IPS-18c (cell line): ENCODE data around the gene BAHD1.

ENCODE experiments used
- H3K4me3 ChIP-seq: 2 replicates; pipeline ENCODE4 v1.7.0; 2013; ENCODE audit warnings: low read depth, mild to moderate bottlenecking, low read length, moderate library complexity; ENCODE audit not compliant: insufficient read depth
- H3K9me3 ChIP-seq: one replicate; pipeline ENCODE4 v1.6.1; 2013; ENCODE audit warnings: mild to moderate bottlenecking, low read length, moderate library complexity; ENCODE audit not compliant: control insufficient read depth, insufficient read depth

The BAHD1 gene

DNA sequence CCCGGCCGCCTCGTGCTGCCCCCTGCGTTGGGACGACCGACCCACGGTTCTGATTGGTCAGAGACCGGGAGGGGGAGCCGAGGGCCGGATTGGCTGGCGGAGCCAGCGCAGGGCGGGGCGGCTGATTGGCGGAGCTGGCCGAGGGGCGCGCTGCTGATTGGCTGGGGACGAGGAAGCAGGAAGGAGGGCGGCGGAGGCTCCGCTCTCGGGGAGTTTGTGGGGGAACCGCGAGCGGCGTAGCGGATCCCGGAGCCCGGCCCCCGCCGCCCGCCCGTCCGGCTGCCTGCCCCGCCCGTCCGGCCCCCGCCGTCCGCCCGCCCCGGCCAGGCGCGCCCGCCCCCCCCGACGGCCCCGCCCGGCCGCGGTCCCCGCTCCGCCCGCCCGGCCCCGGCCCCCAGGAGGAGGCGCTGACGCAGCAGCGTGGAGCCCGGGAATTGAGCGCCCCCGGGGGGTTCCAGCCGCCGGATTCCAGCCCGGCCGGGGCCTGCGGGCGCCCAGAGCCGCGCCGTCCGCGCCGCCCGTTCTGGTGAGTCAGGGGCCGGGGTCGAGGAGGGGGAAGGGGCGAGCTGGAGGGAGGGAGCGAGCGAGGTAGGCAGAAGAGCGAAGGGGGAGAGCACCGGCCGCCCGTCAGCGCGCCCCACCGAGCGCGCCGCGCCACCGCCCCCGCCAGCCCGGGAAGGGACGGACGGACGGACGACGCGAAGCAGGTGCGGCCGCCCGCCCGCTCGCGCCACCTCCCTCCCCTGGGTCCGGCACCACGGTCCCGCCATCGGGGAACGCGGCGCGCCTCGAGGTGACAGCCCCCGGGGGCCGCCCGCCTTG lies at the start of gene BAHD1:
Gene BAHD1, plus strand, starts transcription at position 211 of the 822 bp plus-strand sequence. CDS start 17,512 bp downstream, outside the sequence.
- Histone ChIP-seq H3K9me3 (no peaks in the 10 kb centered on the region), H3K4me3 (peak within 1 kb of the TSS; percentile 83)

- H3K4me3 ChIP-seq: no peak overlapping the region
- H3K9me3 ChIP-seq: no peaks in the 10 kb centered on the region
Measured at GRCh38 chr15:40392986-40393948, 47.5 kb upstream of the BAHD1 start.

DNA sequence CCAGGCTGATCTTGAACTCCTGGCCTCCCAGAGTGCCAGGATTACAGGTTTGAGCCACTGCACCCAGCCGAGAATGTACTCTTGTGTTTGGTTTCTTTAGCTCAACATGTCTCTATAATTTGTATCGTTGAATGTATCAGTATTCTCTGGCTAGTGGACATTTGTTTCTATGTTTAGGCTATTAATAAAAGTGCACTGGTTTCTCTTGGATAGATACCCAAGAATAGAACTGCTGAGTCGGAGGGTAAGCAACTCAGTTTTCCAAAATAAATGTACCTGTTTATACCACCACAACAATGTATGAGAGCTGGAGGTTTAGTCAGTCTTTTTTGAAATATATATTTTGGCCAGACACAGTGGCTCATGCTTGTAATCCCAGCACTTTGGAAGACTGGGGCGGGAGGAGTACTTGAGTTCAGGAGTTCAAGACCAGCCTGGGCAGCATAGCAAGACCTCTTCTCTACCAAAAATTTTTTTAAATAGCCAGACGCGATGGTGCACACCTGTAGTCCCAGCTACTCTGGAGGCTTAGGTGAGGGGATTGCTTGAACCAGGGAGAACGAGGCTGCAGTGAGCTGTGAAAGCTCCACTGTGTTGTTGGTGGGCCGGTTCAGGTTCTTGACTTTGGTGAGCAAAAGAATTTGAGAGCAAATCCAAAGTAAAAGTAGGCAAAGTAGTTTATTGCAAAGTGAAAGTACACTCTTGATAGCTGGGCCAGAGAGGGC lies 42.9 kb upstream of the BAHD1 start:
- Histone ChIP-seq H3K9me3 (no peaks in the 10 kb centered on the region), H3K4me3 (no peak overlapping the region)

- no peak overlapping the region for H3K4me3 ChIP-seq
Measured at GRCh38 chr15:40398413-40398873, 42.3 kb upstream of the BAHD1 start.

GRCh38 chr15:40399370-40399769 lies 41.4 kb upstream of the BAHD1 start:
- H3K4me3 ChIP-seq: no peak overlapping the region

More at GRCh38 chr15:40398413-40398873, 42.3 kb upstream of the BAHD1 start:
- H3K9me3 ChIP-seq: no peaks in the 10 kb centered on the region

DNA sequence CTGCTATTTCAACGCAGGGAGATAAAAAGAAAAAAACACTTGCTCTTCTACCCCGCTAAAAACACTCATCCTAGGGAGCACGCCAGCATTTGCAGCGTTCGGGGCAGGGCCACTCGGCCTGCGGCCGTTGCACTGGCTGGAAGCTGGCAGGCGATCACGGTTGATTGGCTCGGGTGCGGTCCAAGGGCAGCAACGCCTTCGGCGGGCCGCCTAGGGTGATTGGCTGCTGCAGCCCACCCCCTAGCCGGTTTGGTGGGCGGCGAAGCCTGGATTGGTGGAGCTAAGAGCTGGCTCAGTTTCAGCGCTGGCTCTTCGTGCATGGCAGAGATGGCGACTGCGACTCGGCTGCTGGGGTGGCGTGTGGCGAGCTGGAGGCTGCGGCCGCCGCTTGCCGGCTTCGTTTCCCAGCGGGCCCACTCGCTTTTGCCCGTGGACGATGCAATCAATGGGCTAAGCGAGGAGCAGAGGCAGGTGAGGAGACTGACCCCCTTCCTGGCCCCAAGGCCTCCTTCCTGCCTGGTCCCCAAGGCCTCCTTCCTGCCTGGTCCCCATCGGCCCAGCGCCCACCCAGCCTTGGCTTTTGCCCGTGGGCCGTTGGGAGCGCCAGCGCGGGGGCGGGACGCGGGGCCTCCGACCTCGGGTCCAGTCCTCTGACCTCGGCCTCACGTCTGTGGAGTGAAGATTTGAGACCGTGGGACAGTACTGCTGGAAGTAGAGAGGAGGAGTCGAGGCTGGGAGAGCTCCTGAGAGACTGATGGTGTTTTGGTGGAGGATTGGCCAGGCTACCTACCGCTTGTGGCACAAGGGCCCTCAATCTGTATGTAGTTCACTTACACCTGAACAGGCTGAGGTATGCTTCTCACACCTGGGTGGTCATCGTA lies 35.0 kb upstream of the BAHD1 start, which contains the start of gene IVD:
Gene IVD, plus strand, starts transcription at position 295 of the 881 bp plus-strand sequence. Its CDS starts 33 bp downstream, at position 328.
- H3K4me3 ChIP-seq: peak within 1 kb of the TSS; percentile 88
- no peaks in the 10 kb centered on the region for H3K9me3 ChIP-seq

More at GRCh38 chr15:40399370-40399769, 41.4 kb upstream of the BAHD1 start:
- no peaks in the 10 kb centered on the region for H3K9me3 ChIP-seq

DNA sequence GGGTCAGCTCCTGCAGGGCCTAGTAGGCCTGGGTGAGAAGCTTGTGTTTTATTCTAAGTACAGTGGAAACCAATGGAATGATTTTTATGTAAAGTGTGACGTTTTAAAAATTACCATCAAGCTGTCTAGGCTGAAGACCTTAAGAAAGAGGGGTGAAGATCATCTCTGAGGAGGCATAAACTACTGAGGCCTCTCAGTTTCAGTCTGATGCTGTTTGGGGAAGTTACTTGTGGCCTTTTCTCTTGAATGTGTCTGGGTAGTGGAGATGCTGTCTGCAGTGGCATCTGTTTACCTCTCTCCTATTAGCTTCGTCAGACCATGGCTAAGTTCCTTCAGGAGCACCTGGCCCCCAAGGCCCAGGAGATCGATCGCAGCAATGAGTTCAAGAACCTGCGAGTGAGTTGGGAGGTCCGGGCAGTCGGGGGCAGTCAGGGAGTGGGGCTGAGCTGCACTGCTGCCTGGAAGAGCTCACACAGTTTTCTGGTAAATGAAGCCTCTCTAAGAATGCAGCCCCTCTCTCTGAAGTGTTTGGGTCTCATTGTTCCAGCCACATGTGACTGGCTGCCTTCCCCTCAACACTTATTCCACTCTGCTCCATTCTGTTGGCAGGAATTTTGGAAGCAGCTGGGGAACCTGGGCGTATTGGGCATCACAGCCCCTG lies 33.3 kb upstream of the BAHD1 start:
- Histone ChIP-seq H3K4me3 (no peak overlapping the region; the same call in 1 of the 2 replicates), H3K9me3 (no peaks in the 10 kb centered on the region)

DNA sequence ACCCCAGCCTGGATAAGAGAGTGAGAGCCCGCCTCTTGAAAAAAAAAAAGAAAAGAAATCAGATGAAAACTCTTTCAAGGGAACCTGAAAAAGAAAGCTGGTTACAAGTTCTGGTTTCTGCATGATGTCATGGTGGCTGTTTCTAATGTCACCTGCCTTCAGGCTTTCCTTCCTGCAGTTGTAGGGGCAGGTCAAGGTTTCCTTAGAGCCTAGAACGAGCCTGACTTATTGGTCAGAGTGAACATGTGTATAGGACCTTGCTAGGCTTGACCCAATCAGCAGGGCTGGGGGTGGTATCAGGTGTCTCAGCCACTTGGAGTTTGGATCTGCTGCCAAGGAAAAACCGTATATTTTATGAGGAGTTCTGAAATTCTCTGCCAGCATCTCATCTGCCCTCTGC lies 31.4 kb upstream of the BAHD1 start:
- no peaks in the 10 kb centered on the region for H3K9me3 ChIP-seq
- H3K4me3 ChIP-seq: no peak overlapping the region

DNA sequence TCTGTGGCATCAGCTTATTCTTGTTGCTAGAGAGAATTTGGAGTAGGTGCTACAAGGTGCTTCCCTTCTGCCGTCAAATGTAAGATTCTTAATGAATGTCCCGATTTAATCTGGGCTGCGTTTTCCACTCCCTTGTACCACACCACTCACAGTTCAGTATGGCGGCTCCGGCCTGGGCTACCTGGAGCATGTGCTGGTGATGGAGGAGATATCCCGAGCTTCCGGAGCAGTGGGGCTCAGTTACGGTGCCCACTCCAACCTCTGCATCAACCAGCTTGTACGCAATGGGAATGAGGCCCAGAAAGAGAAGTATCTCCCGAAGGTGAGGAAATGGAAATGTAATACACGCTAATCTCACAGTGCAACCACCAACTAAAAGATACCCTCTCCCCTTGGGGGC lies 30.3 kb upstream of the BAHD1 start:
- H3K9me3 ChIP-seq: no peaks in the 10 kb centered on the region
- H3K4me3 ChIP-seq: no peak overlapping the region

DNA sequence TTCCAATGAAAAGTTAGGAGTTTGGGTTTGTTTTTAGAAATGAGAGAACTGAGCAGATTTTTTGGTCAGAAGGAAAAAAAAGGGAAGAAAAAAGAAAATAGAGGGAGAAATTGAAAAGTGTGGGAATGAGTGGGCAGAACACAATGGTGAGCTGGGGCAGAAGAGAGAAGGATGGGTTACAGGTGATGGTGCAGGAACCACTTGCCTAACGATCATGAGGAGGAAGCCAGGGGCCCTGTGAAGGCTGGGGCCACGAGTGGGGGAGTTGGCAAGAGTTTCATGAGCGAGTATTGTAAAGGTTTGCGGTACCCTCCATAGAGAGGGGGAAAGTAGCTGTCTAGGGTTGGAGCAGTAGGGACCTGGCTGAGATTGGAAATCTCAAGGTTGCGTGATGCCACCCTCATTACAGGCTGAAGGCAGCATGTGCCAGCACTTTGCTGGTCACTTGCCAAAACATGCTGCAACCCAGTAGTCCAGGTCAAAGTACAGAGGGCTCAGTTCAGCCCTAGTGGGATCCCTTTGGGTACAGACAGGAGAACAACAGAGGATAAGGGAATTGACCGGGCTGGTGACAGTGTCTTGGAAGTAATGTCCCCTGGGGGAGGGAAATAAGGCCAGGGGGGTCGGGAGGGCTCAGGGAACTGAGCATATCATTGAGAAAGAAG lies 28.5 kb upstream of the BAHD1 start:
- Histone ChIP-seq H3K4me3 (no peak overlapping the region), H3K9me3 (no peaks in the 10 kb centered on the region)

GRCh38 chr15:40413036-40413435 lies 27.7 kb upstream of the BAHD1 start:
- no peak overlapping the region for H3K4me3 ChIP-seq
- no peaks in the 10 kb centered on the region for H3K9me3 ChIP-seq

GRCh38 chr15:40414816-40415215 lies 25.9 kb upstream of the BAHD1 start:
- Histone ChIP-seq H3K4me3 (no peak overlapping the region), H3K9me3 (no peaks in the 10 kb centered on the region)

DNA sequence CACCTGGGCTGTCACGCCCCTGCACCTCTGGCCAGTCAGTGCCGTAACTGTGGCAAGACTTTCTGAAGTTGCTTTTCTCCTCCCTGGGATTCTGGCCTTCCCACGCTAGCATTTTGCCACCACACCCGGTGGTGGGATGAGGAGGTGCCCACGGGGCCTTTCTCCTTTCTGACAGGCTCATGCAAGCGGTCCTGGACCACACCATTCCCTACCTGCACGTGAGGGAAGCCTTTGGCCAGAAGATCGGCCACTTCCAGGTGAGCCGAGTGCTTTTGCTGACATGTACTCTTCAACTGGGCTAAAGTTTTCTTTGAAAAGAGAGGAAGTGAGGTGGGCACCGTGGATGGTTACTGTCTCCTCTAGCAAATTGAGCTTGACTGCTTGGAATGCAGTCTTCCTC lies 25.5 kb upstream of the BAHD1 start:
- no peaks in the 10 kb centered on the region for H3K9me3 ChIP-seq

DNA sequence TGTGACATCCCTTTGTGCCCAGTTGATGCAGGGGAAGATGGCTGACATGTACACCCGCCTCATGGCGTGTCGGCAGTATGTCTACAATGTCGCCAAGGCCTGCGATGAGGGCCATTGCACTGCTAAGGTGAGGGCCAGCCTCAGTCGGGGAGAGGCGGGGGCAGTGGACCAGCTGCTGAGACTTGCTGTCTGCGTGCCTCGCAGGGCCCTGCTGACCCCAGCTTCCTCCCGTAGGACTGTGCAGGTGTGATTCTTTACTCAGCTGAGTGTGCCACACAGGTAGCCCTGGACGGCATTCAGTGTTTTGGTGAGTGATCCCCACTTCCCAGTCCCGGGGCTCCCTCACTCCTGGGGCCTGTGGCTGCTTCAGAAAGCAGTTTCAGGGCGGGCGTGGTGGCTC lies 24.7 kb upstream of the BAHD1 start:
- Histone ChIP-seq H3K4me3 (no peak overlapping the region), H3K9me3 (no peaks in the 10 kb centered on the region)

More for the DNA sequence above, 25.5 kb upstream of the BAHD1 start:
- H3K4me3 ChIP-seq: no peak overlapping the region

- H3K9me3 ChIP-seq: no peaks in the 10 kb centered on the region
- H3K4me3 ChIP-seq: no peak overlapping the region
Measured at GRCh38 chr15:40418126-40418525, 22.6 kb upstream of the BAHD1 start.
